WI38 (cell line): ENCODE results near the gene SUGCT.

Experiments used
- H3K4me3 ChIP-seq: 2 replicates; pipeline ENCODE4 v1.5.1; 2011; ENCODE audit warnings: low read depth, mild to moderate bottlenecking, control low read depth, low read length
- CTCF ChIP-seq: IDR thresholded peaks from 2 replicates; pipeline ENCODE4 v1.5.1; 2012; ENCODE audit warnings: low read depth, mild to moderate bottlenecking, control low read depth, low read length

SUGCT gene

GRCh38 chr7:40199076-40199802, 64.4 kb downstream of the SUGCT start:
- no peak overlapping the region for H3K4me3 ChIP-seq
- TF ChIP-seq CTCF, result peak; percentile 37; the same call in 1 of the 2 replicates

- H3K4me3 ChIP-seq, result no peak overlapping the region
- no peak for TF ChIP-seq CTCF
Measured at GRCh38 chr7:40200791-40201190, 66.0 kb downstream of the SUGCT start.

- TF ChIP-seq CTCF, result no peak
Measured at GRCh38 chr7:40202851-40203250, 68.0 kb downstream of the SUGCT start.

GRCh38 chr7:40204581-40204980, 69.8 kb downstream of the SUGCT start:
- no peak for TF ChIP-seq CTCF
- H3K4me3 ChIP-seq, result no peak overlapping the region

More at GRCh38 chr7:40202851-40203250, 68.0 kb downstream of the SUGCT start:
- no peak overlapping the region for H3K4me3 ChIP-seq

GRCh38 chr7:40205992-40206391, 71.2 kb downstream of the SUGCT start:
- TF ChIP-seq CTCF, result no peak

GRCh38 chr7:40211276-40212003, 76.6 kb downstream of the SUGCT start:
- no peak for TF ChIP-seq CTCF
- no peak overlapping the region for H3K4me3 ChIP-seq

More at GRCh38 chr7:40205992-40206391, 71.2 kb downstream of the SUGCT start:
- no peak overlapping the region for H3K4me3 ChIP-seq

- TF ChIP-seq CTCF, result no peak
Measured at GRCh38 chr7:40213291-40213690, 78.5 kb downstream of the SUGCT start.

More at GRCh38 chr7:40213291-40213690, 78.5 kb downstream of the SUGCT start:
- H3K4me3 ChIP-seq, result no peak overlapping the region
